Measurements from ENCODE around the gene TSPAN3.

The TSPAN3 gene

GRCh38 chr15:77046704-77047412, 24.1 kb downstream of the TSPAN3 start:
- no peaks in the 10 kb centered on the region for H3K27me3 ChIP-seq (ENCODE audit: control insufficient read depth, insufficient read depth, low read length)
- no peak overlapping the region for H3K4me3 ChIP-seq (ENCODE audit: low read length)
- no peak overlapping the region for H3K9ac ChIP-seq (ENCODE audit: low read depth, low read length)
- no peaks in the 10 kb centered on the region for H3K9me3 ChIP-seq (replicated peaks; ENCODE audit: low read length)
- peaks cover 36% of the 10 kb centered on the region for H3K36me3 ChIP-seq (ENCODE audit: insufficient read depth, low read length)
- H3K4me1 ChIP-seq (ENCODE audit: control insufficient read depth, insufficient read depth, low read length): peaks cover 3% of the 10 kb centered on the region
- H3K4me2 ChIP-seq (ENCODE audit: low read length): no peak overlapping the region

- H3K4me1 ChIP-seq (ENCODE audit: control insufficient read depth, insufficient read depth, low read length): peaks cover 3% of the 10 kb centered on the region
- H3K9ac ChIP-seq (ENCODE audit: low read depth, low read length): no peak overlapping the region
- H3K36me3 ChIP-seq (ENCODE audit: insufficient read depth, low read length): peaks cover 33% of the 10 kb centered on the region
- no peaks in the 10 kb centered on the region for H3K27me3 ChIP-seq (ENCODE audit: control insufficient read depth, insufficient read depth, low read length)
- H3K9me3 ChIP-seq (replicated peaks; ENCODE audit: low read length): no peaks in the 10 kb centered on the region
- H3K4me2 ChIP-seq (ENCODE audit: low read length): no peak overlapping the region
- no peak overlapping the region for H3K4me3 ChIP-seq (ENCODE audit: low read length)
Measured at GRCh38 chr15:77045985-77046384, 24.9 kb downstream of the TSPAN3 start.

- Histone ChIP-seq H3K9me3 (replicated peaks; ENCODE audit: low read length) (no peaks in the 10 kb centered on the region), H3K27me3 (ENCODE audit: control insufficient read depth, insufficient read depth, low read length) (no peaks in the 10 kb centered on the region), H3K4me1 (ENCODE audit: control insufficient read depth, insufficient read depth, low read length) (peaks cover 3% of the 10 kb centered on the region), H3K9ac (ENCODE audit: low read depth, low read length) (no peak overlapping the region), H3K4me2 (ENCODE audit: low read length) (no peak overlapping the region), H3K4me3 (ENCODE audit: low read length) (no peak overlapping the region), H3K36me3 (ENCODE audit: insufficient read depth, low read length) (peaks cover 33% of the 10 kb centered on the region)
Measured at GRCh38 chr15:77044228-77045042, 26.5 kb downstream of the TSPAN3 start.

GRCh38 chr15:77042955-77043920, 27.7 kb downstream of the TSPAN3 start:
- H3K4me2 ChIP-seq (ENCODE audit: low read length): no peak overlapping the region
- H3K4me1 ChIP-seq (ENCODE audit: control insufficient read depth, insufficient read depth, low read length): peaks cover 3% of the 10 kb centered on the region
- no peaks in the 10 kb centered on the region for H3K9me3 ChIP-seq (replicated peaks; ENCODE audit: low read length)
- H3K9ac ChIP-seq (ENCODE audit: low read depth, low read length): no peak overlapping the region
- peaks cover 33% of the 10 kb centered on the region for H3K36me3 ChIP-seq (ENCODE audit: insufficient read depth, low read length)
- H3K4me3 ChIP-seq (ENCODE audit: low read length): no peak overlapping the region
- no peaks in the 10 kb centered on the region for H3K27me3 ChIP-seq (ENCODE audit: control insufficient read depth, insufficient read depth, low read length)

- Histone ChIP-seq H3K36me3 (ENCODE audit: insufficient read depth, low read length) (peaks cover 33% of the 10 kb centered on the region), H3K9me3 (replicated peaks; ENCODE audit: low read length) (no peaks in the 10 kb centered on the region)
Measured at GRCh38 chr15:77042245-77042919, 28.5 kb downstream of the TSPAN3 start.

GRCh38 chr15:77040673-77041072, 30.2 kb downstream of the TSPAN3 start:
- Histone ChIP-seq H3K27me3 (ENCODE audit: control insufficient read depth, insufficient read depth, low read length) (no peaks in the 10 kb centered on the region), H3K4me1 (ENCODE audit: control insufficient read depth, insufficient read depth, low read length) (no peaks in the 10 kb centered on the region), H3K9me3 (replicated peaks; ENCODE audit: low read length) (no peaks in the 10 kb centered on the region), H3K4me2 (ENCODE audit: low read length) (no peak overlapping the region), H3K9ac (ENCODE audit: low read depth, low read length) (no peak overlapping the region), H3K36me3 (ENCODE audit: insufficient read depth, low read length) (peaks cover 27% of the 10 kb centered on the region), H3K4me3 (ENCODE audit: low read length) (no peak overlapping the region)

More at GRCh38 chr15:77042245-77042919, 28.5 kb downstream of the TSPAN3 start:
- H3K4me2 ChIP-seq (ENCODE audit: low read length): no peak overlapping the region
- no peak overlapping the region for H3K4me3 ChIP-seq (ENCODE audit: low read length)
- no peak overlapping the region for H3K9ac ChIP-seq (ENCODE audit: low read depth, low read length)
- no peaks in the 10 kb centered on the region for H3K27me3 ChIP-seq (ENCODE audit: control insufficient read depth, insufficient read depth, low read length)
- H3K4me1 ChIP-seq (ENCODE audit: control insufficient read depth, insufficient read depth, low read length): no peaks in the 10 kb centered on the region

- Histone ChIP-seq H3K27me3 (ENCODE audit: control insufficient read depth, insufficient read depth, low read length) (no peaks in the 10 kb centered on the region), H3K4me1 (ENCODE audit: control insufficient read depth, insufficient read depth, low read length) (no peaks in the 10 kb centered on the region), H3K9me3 (replicated peaks; ENCODE audit: low read length) (no peaks in the 10 kb centered on the region), H3K9ac (ENCODE audit: low read depth, low read length) (no peak overlapping the region), H3K4me3 (ENCODE audit: low read length) (no peak overlapping the region), H3K36me3 (ENCODE audit: insufficient read depth, low read length) (peaks cover 20% of the 10 kb centered on the region), H3K4me2 (ENCODE audit: low read length) (no peak overlapping the region)
Measured at GRCh38 chr15:77039848-77040247, 31.1 kb downstream of the TSPAN3 start.

GRCh38 chr15:77039217-77039533, 31.7 kb downstream of the TSPAN3 start:
- no peaks in the 10 kb centered on the region for H3K27me3 ChIP-seq (ENCODE audit: control insufficient read depth, insufficient read depth, low read length)
- H3K4me1 ChIP-seq (ENCODE audit: control insufficient read depth, insufficient read depth, low read length): no peaks in the 10 kb centered on the region
- no peak overlapping the region for H3K4me2 ChIP-seq (ENCODE audit: low read length)
- H3K9me3 ChIP-seq (replicated peaks; ENCODE audit: low read length): no peaks in the 10 kb centered on the region
- no peak overlapping the region for H3K9ac ChIP-seq (ENCODE audit: low read depth, low read length)
- H3K36me3 ChIP-seq (ENCODE audit: insufficient read depth, low read length): peaks cover 20% of the 10 kb centered on the region
- H3K4me3 ChIP-seq (ENCODE audit: low read length): no peak overlapping the region

- Histone ChIP-seq H3K4me1 (ENCODE audit: control insufficient read depth, insufficient read depth, low read length) (no peaks in the 10 kb centered on the region), H3K9ac (ENCODE audit: low read depth, low read length) (no peak overlapping the region), H3K4me2 (ENCODE audit: low read length) (no peak overlapping the region), H3K4me3 (ENCODE audit: low read length) (no peak overlapping the region), H3K36me3 (ENCODE audit: insufficient read depth, low read length) (peaks cover 15% of the 10 kb centered on the region), H3K9me3 (replicated peaks; ENCODE audit: low read length) (no peaks in the 10 kb centered on the region), H3K27me3 (ENCODE audit: control insufficient read depth, insufficient read depth, low read length) (no peaks in the 10 kb centered on the region)
Measured at GRCh38 chr15:77038312-77039216, 32.3 kb downstream of the TSPAN3 start.

- H3K36me3 ChIP-seq (ENCODE audit: insufficient read depth, low read length): peaks cover 9% of the 10 kb centered on the region
- H3K4me1 ChIP-seq (ENCODE audit: control insufficient read depth, insufficient read depth, low read length): no peaks in the 10 kb centered on the region
- H3K4me2 ChIP-seq (ENCODE audit: low read length): no peak overlapping the region
- no peaks in the 10 kb centered on the region for H3K27me3 ChIP-seq (ENCODE audit: control insufficient read depth, insufficient read depth, low read length)
- H3K9me3 ChIP-seq (replicated peaks; ENCODE audit: low read length): no peaks in the 10 kb centered on the region
- H3K9ac ChIP-seq (ENCODE audit: low read depth, low read length): no peak overlapping the region
- no peak overlapping the region for H3K4me3 ChIP-seq (ENCODE audit: low read length)
Measured at GRCh38 chr15:77037388-77038209, 33.3 kb downstream of the TSPAN3 start.
